PC-3 (cell line): ENCODE results near the gene PCDHGA3. TPM values are rescaled to one million over a fixed set of nuclear protein-coding genes. Genes with fewer than 3 reads are reported as not detected.

Source experiments
- ATAC-seq: fragments of 200-7000 bp; cut with Tn5 transposase; 2 replicates; pipeline ENCODE4 v1.9.1; 2020; ENCODE audit warnings: mild to moderate bottlenecking, moderate library complexity
- BruUV-seq: library from RNA; stranded (reverse); fragments of 400-500 nt; replicated peaks from 2 replicates; lab custom pipeline; 2021; lab: Mats Ljungman, UMichigan
- CTCF ChIA-PET: fragments of 300-600 bp; sonication (Branson Sonifier 250); formaldehyde crosslinking; loops from one replicate; lab custom pipeline; 2022; ENCODE audit warnings: antibody characterized with exemption; lab: Charles Lee
- POLR2A ChIA-PET: fragments of 300-600 bp; sonication (Branson Sonifier 250); formaldehyde crosslinking; loops from one replicate; lab custom pipeline; 2022; ENCODE audit warnings: antibody characterized with exemption; ENCODE audit not compliant: unreplicated experiment; lab: Charles Lee
- DNase-seq: peaks from one replicate; pipeline ENCODE4 v3.0.0-alpha.2; 2015
- H2AFZ ChIP-seq: fragments of 300-600 bp; sonication (generic); 2 replicates; pipeline ENCODE4 v1.6.0; 2016; ENCODE audit warnings: antibody characterized with exemption, low read length
- H3F3A ChIP-seq: fragments of 300-600 bp; sonication (generic); one replicate; pipeline ENCODE4 v1.6.0; 2017; ENCODE audit warnings: antibody characterized with exemption, low read length, control low read depth, mild to moderate bottlenecking; ENCODE audit not compliant: unreplicated experiment
- H3K27ac ChIP-seq: fragments of 300-600 bp; sonication (generic); 2 replicates; pipeline ENCODE4 v1.5.1; 2016; ENCODE audit warnings: mild to moderate bottlenecking, low read length
- H3K27me3 ChIP-seq: fragments of 300-600 bp; sonication (generic); 2 replicates; pipeline ENCODE4 v1.6.1; 2016; ENCODE audit warnings: low read length, mixed read lengths
- H3K36me3 ChIP-seq: fragments of 300-600 bp; sonication (generic); 2 replicates; pipeline ENCODE4 v1.6.1; 2016; ENCODE audit warnings: low read depth, mixed run types, low read length, mixed read lengths
- H3K4me1 ChIP-seq: fragments of 300-600 bp; sonication (generic); 2 replicates; pipeline ENCODE4 v1.5.1; 2016; ENCODE audit warnings: low read length; ENCODE audit not compliant: insufficient read depth
- H3K4me2 ChIP-seq: fragments of 300-600 bp; sonication (generic); 2 replicates; pipeline ENCODE4 v1.6.0; 2016; ENCODE audit warnings: low read length
- H3K4me3 ChIP-seq: fragments of 300-600 bp; sonication (generic); 2 replicates; pipeline ENCODE4 v1.5.1; 2016; ENCODE audit warnings: mild to moderate bottlenecking, low read length, mixed read lengths
- H3K79me2 ChIP-seq: fragments of 300-600 bp; sonication (generic); 2 replicates; pipeline ENCODE4 v1.6.1; 2017; ENCODE audit warnings: low read length, mixed read lengths
- H3K9ac ChIP-seq: fragments of 300-600 bp; sonication (generic); 2 replicates; pipeline ENCODE4 v1.6.0; 2016; ENCODE audit warnings: mild to moderate bottlenecking, low read length
- H3K9me2 ChIP-seq: fragments of 300-600 bp; sonication (generic); replicated peaks from 2 replicates; pipeline ENCODE4 v1.6.1; 2016; ENCODE audit warnings: mixed run types, low read length, mixed read lengths
- H3K9me3 ChIP-seq: fragments of 300-600 bp; sonication (generic); 2 replicates; pipeline ENCODE4 v1.6.1; 2016; ENCODE audit warnings: low read length, mixed read lengths
- H4K20me1 ChIP-seq: fragments of 300-600 bp; sonication (generic); 2 replicates; pipeline ENCODE4 v1.6.1; 2016; ENCODE audit warnings: low read length, mixed read lengths
- CTCF ChIP-seq: fragments of 300-600 bp; sonication (generic); conservative IDR thresholded peaks from 2 replicates; pipeline ENCODE4 v1.5.1; 2017; ENCODE audit warnings: antibody characterized with exemption, low read depth, mild to moderate bottlenecking, low read length
- EZH2 ChIP-seq: fragments of 300-600 bp; sonication (generic); IDR thresholded peaks from one replicate; pipeline ENCODE4 v1.6.1; 2017; ENCODE audit warnings: antibody characterized with exemption, mild to moderate bottlenecking, low read length; ENCODE audit not compliant: unreplicated experiment
- EZH2phosphoT487 ChIP-seq: fragments of 300-600 bp; sonication (generic); IDR thresholded peaks from 2 replicates; pipeline ENCODE4 v1.6.1; 2018; ENCODE audit warnings: mild to moderate bottlenecking, antibody characterized with exemption, low read length, borderline replicate concordance
- intact Hi-C: fragments of 100-400 bp; cut with micrococcal nuclease; formaldehyde crosslinking; loops from 2 replicates; pipeline ENCODE4 v1.9.0; 2023
- total RNA-seq: library from RNA; depleted of rRNA; stranded (reverse); fragments of >200 nt; gene quantifications from 2 replicates; pipeline ENCODE4 v1.2.3, GENCODE V29; 2014

The PCDHGA3 gene
- total RNA-seq, 1 experiment from 2014 or later = not detected

DNA sequence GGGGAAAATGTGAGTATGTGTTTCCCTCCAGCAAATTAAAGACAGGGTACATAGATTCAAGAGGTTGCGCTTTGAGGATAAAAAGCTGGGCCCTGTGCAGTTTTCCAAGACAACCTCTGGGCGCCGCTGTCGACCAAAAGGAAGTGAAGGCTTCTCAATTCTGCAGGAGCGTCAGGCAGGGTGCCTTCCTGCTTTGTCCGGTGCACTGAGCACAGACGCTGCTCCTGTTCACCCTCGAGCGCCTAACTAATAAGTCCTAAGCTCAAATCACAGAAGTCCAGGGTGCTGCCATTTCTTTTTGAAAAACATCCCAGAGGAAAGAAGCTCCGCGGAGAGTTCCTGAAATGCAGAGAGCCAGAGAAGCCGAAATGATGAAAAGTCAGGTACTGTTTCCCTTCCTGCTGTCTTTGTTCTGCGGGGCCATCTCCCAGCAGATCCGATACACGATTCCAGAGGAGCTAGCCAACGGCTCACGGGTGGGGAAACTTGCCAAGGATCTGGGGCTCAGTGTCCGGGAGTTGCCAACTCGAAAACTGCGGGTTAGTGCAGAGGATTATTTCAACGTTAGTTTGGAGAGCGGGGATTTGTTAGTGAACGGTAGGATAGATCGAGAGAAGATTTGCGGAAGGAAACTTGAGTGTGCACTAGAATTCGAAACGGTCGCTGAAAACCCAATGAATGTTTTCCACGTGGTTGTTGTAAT lies 6.4 kb downstream of the PCDHGA3 start, which contains the start of gene PCDHGB1:
Gene PCDHGB1 (plus strand): TSS at position 183 of the 703 bp plus-strand sequence. CDS start 162 bp downstream, at position 345.
- BruUV-seq = no TSS peak
- H4K20me1 ChIP-seq = no peaks in the 10 kb centered on the region
- ChIA-PET POLR2A (no interaction called here), CTCF (no interaction called here)
- no peaks in the 10 kb centered on the region for H3K79me2 ChIP-seq
- no peaks in the 10 kb centered on the region for H3K36me3 ChIP-seq
- no peak for DNase-seq
- TF ChIP-seq CTCF = no peak
- TF ChIP-seq EZH2phosphoT487 = no peak
- TF ChIP-seq EZH2 = no peak
- no peaks in the 10 kb centered on the region for H3K4me1 ChIP-seq
- no peak within 1 kb of the TSS for H2AFZ ChIP-seq
- H3K9me2 ChIP-seq = no peaks in the 10 kb centered on the region
- no peaks in the 10 kb centered on the region for H3F3A ChIP-seq
- no peaks in the 10 kb centered on the region for H3K27me3 ChIP-seq
- H3K4me2 ChIP-seq = no peak within 1 kb of the TSS
- no peaks in the 10 kb centered on the region for H3K9me3 ChIP-seq
- H3K4me3 ChIP-seq = no peak within 1 kb of the TSS
- ATAC-seq = no peak
- intact Hi-C loops = no loop called here
- no peak within 1 kb of the TSS for H3K9ac ChIP-seq
- no peak within 1 kb of the TSS for H3K27ac ChIP-seq

DNA sequence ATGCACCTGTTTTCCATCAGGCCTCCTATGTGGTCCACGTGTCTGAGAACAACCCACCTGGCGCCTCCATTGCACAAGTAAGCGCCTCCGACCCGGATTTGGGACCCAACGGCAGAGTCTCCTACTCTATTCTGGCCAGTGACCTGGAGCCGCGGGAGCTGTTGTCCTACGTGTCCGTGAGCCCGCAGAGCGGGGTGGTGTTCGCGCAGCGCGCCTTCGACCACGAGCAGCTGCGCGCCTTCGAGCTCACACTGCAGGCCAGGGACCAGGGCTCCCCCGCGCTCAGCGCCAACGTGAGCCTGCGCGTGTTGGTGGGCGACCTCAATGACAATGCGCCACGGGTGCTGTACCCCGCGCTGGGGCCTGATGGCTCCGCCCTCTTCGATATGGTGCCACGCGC lies 8.0 kb downstream of the PCDHGA3 start:
- H3K9me3 ChIP-seq = no peaks in the 10 kb centered on the region
- ATAC-seq (no peak), DNase-seq (no peak)
- no peaks in the 10 kb centered on the region for H3K9me2 ChIP-seq
- H3K9ac ChIP-seq = no peak overlapping the region
- no peak overlapping the region for H3K4me2 ChIP-seq
- CTCF ChIA-PET = no interaction called here
- H3K27ac ChIP-seq = no peak overlapping the region
- intact Hi-C loops = no loop called here
- no peaks in the 10 kb centered on the region for H3K36me3 ChIP-seq
- POLR2A ChIA-PET = no interaction called here
- H2AFZ ChIP-seq = no peak overlapping the region
- no peaks in the 10 kb centered on the region for H4K20me1 ChIP-seq
- H3K27me3 ChIP-seq = no peaks in the 10 kb centered on the region
- H3F3A ChIP-seq = no peaks in the 10 kb centered on the region
- TF ChIP-seq EZH2 = no peak
- no peak for TF ChIP-seq EZH2phosphoT487
- TF ChIP-seq CTCF = no peak
- no peak overlapping the region for H3K4me3 ChIP-seq
- no TSS peak for BruUV-seq
- H3K79me2 ChIP-seq = no peaks in the 10 kb centered on the region
- H3K4me1 ChIP-seq = no peaks in the 10 kb centered on the region

DNA sequence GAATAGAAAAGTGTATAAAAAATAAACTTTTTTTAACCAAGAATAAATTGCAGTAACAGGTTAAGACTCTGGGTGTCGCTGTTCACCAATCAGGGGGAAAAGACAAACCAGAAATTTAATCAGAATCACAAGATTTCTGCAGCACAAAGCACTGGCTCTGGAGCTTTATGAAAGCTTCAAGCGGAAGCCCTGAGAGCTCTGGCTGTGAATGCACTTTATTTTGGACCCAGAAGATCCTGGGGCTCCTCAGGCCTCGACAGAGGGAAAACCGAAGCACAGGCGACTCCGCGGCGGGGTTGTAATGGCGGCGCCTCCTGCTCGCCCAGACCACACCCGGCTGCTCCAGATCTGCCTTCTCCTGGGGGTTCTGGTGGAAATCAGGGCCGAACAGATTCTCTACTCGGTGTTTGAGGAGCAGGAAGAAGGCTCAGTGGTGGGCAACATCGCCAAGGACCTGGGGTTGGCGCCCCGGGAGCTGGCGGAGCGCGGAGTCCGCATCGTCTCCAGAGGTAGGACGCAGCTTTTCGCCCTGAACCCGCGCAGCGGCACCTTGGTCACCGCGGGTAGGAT lies 11.4 kb downstream of the PCDHGA3 start, which contains the start of gene PCDHGA4:
Gene PCDHGA4 (plus strand): TSS at position 122 of the 570 bp plus-strand sequence. CDS start 87 bp downstream, at position 209.
- Histone ChIP-seq H3K27me3 (no peaks in the 10 kb centered on the region), H3K4me3 (no peak within 1 kb of the TSS), H3F3A (no peaks in the 10 kb centered on the region), H3K9ac (no peak within 1 kb of the TSS), H3K9me3 (no peaks in the 10 kb centered on the region), H3K79me2 (no peaks in the 10 kb centered on the region), H3K4me1 (no peaks in the 10 kb centered on the region), H4K20me1 (no peaks in the 10 kb centered on the region), H2AFZ (no peak within 1 kb of the TSS), H3K36me3 (no peaks in the 10 kb centered on the region), H3K4me2 (no peak within 1 kb of the TSS), H3K9me2 (no peaks in the 10 kb centered on the region), H3K27ac (no peak within 1 kb of the TSS)
- no peak for TF ChIP-seq EZH2phosphoT487
- no peak for TF ChIP-seq EZH2
- TF ChIP-seq CTCF = peak; percentile 41
- CTCF ChIA-PET = no interaction called here
- DNase-seq (no peak), ATAC-seq (no peak)
- no TSS peak for BruUV-seq
- intact Hi-C loops = no loop called here
- POLR2A ChIA-PET = no interaction called here
